ENCODE measurements around the gene VSIR. TPM values are rescaled to one million over a fixed set of nuclear protein-coding genes. Genes with fewer than 3 reads are reported as not detected.

Gene VSIR
- 10 to 100 TPM; 36.1 to 56.0 TPM for total RNA-seq

DNA sequence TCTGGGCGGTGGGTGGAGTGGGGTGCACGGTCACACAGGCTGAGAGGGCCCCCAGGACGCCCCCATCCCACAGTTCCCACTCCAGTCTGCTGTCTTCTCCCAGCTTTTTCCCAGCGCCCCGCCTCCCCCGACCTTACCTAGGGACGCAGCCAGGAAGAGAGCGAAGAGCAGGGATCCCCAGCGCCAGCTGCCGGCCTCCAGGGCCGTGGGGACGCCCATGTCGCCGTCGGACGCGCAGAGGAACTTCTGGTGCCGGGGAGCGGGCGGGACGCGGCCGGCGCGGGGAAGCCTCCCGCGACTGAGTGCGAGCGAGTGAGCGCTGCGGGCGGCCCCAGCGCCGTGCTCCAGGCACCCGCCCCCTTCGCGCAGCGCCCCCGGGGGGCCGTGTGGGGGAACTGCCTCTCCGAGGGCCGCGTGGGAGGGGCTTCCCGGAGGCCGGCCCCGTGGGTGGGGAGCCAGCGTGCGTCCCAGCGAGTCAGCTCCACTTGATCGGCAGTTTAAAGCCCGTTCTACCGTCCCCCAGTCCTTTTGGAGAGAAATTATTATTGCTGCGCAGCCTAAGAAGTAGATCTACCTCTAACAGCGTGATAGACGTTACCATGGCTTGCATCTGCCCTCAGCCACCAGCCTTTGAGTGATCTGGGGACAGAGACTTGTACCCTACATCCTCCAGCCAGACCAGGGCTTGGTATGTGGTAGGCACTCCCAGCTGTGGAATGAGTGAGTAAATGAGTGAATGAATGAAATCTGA is at the start of gene VSIR:
VSIR (minus strand) TSS at position 300 of the 751 bp plus-strand sequence; CDS start at position 219, 81 bp downstream.
- Histone ChIP-seq H3K9me3 (no peaks in the 10 kb centered on the region), H3K4me1 (peaks cover 3 to 73% of the 10 kb centered on the region in 2 donors), H3K27me3 (no peaks in the 10 kb centered on the region)

DNA sequence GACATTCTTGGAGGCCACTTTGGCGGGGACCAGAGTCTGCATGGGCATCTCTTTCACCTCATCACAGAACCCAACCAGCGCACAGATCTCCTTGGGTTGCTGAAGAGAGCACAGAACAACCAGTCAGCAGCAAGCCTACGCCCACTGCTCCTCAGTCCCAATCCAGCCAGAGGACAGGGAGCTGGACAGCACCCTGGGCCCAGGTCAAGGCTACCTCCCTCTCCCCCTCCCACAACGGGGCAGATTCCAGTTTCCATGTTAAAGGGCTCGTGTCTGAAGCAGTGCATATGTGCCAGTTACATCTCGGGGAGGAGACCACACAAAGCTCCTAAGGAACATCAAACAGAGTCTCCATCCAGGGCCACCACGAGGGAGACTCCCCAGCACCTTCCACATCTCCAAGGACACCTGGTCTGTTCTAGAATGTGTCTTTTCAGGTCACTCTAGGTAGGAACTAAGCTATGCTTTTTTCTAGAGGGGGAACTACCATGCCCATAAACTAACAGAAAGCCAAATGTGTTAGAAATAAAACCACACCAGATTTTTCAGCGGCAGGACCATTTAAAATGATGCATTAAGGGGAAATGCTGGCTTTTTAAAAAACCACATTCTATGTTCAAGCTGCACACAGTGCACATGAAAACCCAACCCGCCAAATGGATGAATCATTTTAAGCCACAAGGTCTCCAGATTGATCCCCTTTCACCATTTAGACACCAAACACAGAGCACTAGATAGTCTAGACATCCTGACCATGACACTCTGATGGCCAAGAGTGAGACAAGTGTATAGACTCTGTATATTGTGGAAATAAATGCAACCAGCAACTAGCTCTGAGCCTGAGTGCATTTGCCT is 48.8 kb upstream of the VSIR start:
- Histone ChIP-seq H3K9me3 (no peaks in the 10 kb centered on the region), H3K4me1 (peaks cover 0 to 21% of the 10 kb centered on the region in 2 donors), H3K27ac (no peak overlapping the region), H3K36me3 (peaks cover 100% of the 10 kb centered on the region), H3K4me3 (no peak overlapping the region), H3K27me3 (no peaks in the 10 kb centered on the region)
- TF ChIP-seq, protein P1, sequence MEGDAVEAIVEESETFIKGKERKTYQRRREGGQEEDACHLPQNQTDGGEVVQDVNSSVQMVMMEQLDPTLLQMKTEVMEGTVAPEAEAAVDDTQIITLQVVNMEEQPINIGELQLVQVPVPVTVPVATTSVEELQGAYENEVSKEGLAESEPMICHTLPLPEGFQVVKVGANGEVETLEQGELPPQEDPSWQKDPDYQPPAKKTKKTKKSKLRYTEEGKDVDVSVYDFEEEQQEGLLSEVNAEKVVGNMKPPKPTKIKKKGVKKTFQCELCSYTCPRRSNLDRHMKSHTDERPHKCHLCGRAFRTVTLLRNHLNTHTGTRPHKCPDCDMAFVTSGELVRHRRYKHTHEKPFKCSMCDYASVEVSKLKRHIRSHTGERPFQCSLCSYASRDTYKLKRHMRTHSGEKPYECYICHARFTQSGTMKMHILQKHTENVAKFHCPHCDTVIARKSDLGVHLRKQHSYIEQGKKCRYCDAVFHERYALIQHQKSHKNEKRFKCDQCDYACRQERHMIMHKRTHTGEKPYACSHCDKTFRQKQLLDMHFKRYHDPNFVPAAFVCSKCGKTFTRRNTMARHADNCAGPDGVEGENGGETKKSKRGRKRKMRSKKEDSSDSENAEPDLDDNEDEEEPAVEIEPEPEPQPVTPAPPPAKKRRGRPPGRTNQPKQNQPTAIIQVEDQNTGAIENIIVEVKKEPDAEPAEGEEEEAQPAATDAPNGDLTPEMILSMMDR (IDR thresholded peaks at IDR 0.05) = no peak
- no peak for DNase-seq (ENCODE audit: low spot score)

More for the DNA sequence above, at the start of gene VSIR:
- Histone ChIP-seq H3K27ac (peak within 1 kb of the TSS; percentile 91 to 93), H3K36me3 (no peaks in the 10 kb centered on the region), H3K4me3 (peak within 1 kb of the TSS; percentile 69 to 87)
- DNase-seq (ENCODE audit: low spot score) = peak; percentile 89
- TF ChIP-seq, protein P1 (IDR thresholded peaks at IDR 0.05) = peak; percentile 88 to 97

DNA sequence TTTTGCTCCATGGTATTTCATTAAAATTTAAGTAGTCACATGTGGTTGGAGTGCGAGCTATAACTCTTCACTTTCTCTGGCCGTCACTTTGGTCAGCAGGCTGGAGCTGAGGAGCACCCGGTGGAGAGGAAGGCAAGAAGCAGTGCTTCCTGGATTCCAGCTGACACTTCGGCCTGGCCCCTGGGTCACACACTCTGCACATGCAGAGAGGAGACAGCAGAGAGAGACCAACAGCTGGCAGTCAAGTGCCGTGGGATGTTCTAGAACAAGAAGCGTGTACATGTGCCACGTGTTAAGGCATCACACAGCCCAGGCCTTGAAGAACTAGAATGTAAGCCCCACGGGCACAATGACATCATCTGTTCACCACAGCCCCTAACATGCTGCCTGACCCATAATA is 47.6 kb upstream of the VSIR start:
- peaks cover 100% of the 10 kb centered on the region for H3K36me3 ChIP-seq
- no peak overlapping the region for H3K27ac ChIP-seq

DNA sequence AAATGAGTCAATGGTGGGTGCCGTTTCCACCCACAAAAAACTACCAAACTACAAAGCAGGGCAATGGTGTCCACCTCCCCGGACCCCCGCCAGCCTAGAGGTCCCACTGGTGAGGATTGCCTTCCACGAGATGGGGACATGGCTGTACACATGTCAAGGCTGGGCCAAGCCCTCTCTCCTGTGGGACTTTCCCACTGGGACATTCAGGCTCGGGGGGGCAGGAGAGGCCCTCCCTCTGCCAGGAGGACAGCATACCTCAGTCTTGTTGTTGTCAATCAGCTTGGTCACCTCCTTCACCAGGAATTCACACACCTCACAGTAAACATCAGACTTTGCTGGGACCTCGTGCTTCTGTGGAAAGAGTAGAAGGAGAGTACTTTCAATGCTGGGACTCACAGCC is 46.7 kb upstream of the VSIR start:
- Histone ChIP-seq H3K9me3 (no peaks in the 10 kb centered on the region), H3K4me3 (no peak overlapping the region), H3K27ac (no peak overlapping the region), H3K36me3 (peaks cover 100% of the 10 kb centered on the region), H3K27me3 (no peaks in the 10 kb centered on the region), H3K4me1 (peaks cover 0 to 36% of the 10 kb centered on the region in 2 donors)
- no peak for DNase-seq (ENCODE audit: low spot score)
- TF ChIP-seq, protein P1 (IDR thresholded peaks at IDR 0.05) = no peak

More for the DNA sequence above, 47.6 kb upstream of the VSIR start:
- Histone ChIP-seq H3K4me1 (peaks cover 0 to 33% of the 10 kb centered on the region in 2 donors), H3K4me3 (no peak overlapping the region), H3K9me3 (no peaks in the 10 kb centered on the region), H3K27me3 (no peaks in the 10 kb centered on the region)
- no peak for DNase-seq (ENCODE audit: low spot score)
- TF ChIP-seq, protein P1 (IDR thresholded peaks at IDR 0.05) = no peak

DNA sequence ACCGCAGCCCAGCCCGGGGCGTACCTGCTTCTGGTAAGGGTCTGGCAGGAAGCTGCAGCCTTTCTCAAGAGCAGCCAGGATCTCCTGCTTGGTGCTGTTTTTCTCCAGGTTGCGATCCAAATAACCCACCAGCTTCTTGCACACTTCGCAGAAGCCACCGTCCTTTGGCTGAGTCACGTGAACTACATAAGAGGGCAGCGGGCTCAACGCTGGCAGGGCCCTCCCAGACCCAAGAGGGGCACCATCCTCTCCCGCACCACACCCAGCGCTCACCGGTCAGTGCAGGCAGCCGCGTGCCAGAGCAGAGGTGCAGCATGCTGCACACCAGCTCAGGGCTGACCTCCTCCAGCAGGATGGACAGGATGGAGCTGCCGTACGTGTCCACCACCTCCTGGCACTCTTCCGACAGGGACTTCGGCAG is 46.1 kb upstream of the VSIR start:
- TF ChIP-seq, protein P1 (IDR thresholded peaks at IDR 0.05) = no peak
- no peak overlapping the region for H3K27ac ChIP-seq

More for the DNA sequence above, 46.1 kb upstream of the VSIR start:
- Histone ChIP-seq H3K9me3 (no peaks in the 10 kb centered on the region), H3K4me3 (no peak overlapping the region), H3K36me3 (peaks cover 97% of the 10 kb centered on the region), H3K4me1 (peaks cover 0 to 36% of the 10 kb centered on the region in 2 donors), H3K27me3 (no peaks in the 10 kb centered on the region)
- no peak for DNase-seq (ENCODE audit: low spot score)

Measured in right atrium auricular region (tissue), 2 donors.